Coronary artery (tissue), 2 donors: ENCODE results near the gene DEDD2.

Experiments used
- DNase-seq: peaks from one replicate; pipeline ENCODE4 v3.0.0-alpha.2; 2017; ENCODE audit warnings: low spot score
- H3K27ac ChIP-seq, 2 donors: fragments of 200-600 bp; sonication (generic); one replicate each; pipeline ENCODE4 v1.5.1; 2016 to 2019
- H3K4me3 ChIP-seq: fragments of 200-600 bp; sonication (generic); 2 replicates; pipeline ENCODE4 v1.5.1; 2016; ENCODE audit warnings: mild to moderate bottlenecking, moderate library complexity
- CTCF ChIP-seq: fragments of 200-600 bp; sonication (generic); IDR thresholded peaks from one replicate; pipeline ENCODE4 v1.5.1; 2019; ENCODE audit warnings: antibody characterized with exemption

The DEDD2 gene

GRCh38 chr19:42165146-42165545 lies 52.3 kb downstream of the DEDD2 start:
- H3K4me3 ChIP-seq, result no peak overlapping the region
- no peak for TF ChIP-seq CTCF
- no peak for DNase-seq
- no peak overlapping the region for H3K27ac ChIP-seq

- no peak for TF ChIP-seq CTCF
- no peak for DNase-seq
- Histone ChIP-seq H3K27ac (no peak overlapping the region), H3K4me3 (no peak overlapping the region)
These were observed 55.7 kb downstream of the DEDD2 start for GRCh38 chr19:42161616-42162263.

GRCh38 chr19:42159942-42160341 lies 57.5 kb downstream of the DEDD2 start:
- H3K27ac ChIP-seq, result no peak overlapping the region
- no peak for DNase-seq
- no peak overlapping the region for H3K4me3 ChIP-seq
- TF ChIP-seq CTCF, result no peak

- Histone ChIP-seq H3K27ac (no peak overlapping the region), H3K4me3 (no peak overlapping the region)
- DNase-seq, result no peak
- TF ChIP-seq CTCF, result no peak
These were observed 58.6 kb downstream of the DEDD2 start for GRCh38 chr19:42158926-42159325.

DNA sequence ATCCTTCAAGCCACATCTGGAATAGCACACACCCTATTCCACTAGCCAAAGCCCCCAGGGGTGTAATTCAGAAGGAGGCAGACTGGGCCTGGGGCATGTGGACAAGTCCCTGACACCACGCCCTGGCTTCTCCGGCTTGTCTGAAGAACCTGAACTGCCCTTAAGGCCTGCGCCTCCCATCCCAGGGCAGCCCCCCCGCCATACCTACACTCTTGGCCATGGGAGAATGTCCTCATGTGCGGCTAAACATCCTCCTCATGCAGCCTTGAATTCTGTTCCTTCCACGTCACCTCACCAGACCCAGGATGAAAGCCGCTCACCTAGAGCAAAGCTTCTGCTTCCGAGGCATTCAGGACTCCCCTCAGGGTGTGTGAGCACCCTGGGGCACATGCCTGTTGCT lies 60.9 kb downstream of the DEDD2 start:
- no peak for DNase-seq
- TF ChIP-seq CTCF, result no peak
- H3K27ac ChIP-seq, result no peak overlapping the region
- H3K4me3 ChIP-seq, result no peak overlapping the region

GRCh38 chr19:42155796-42156195 lies 61.7 kb downstream of the DEDD2 start:
- no peak overlapping the region for H3K27ac ChIP-seq
- no peak overlapping the region for H3K4me3 ChIP-seq
- no peak for TF ChIP-seq CTCF
- no peak for DNase-seq

GRCh38 chr19:42154471-42155323 lies 62.8 kb downstream of the DEDD2 start:
- H3K27ac ChIP-seq, result no peak overlapping the region
- no peak for DNase-seq

More at GRCh38 chr19:42154471-42155323, 62.8 kb downstream of the DEDD2 start:
- TF ChIP-seq CTCF, result no peak
- no peak overlapping the region for H3K4me3 ChIP-seq
